SK-N-SH treated with all-trans-retinoic acid at 6 μM for 48 hours (cell line): ENCODE measurements around the gene RTL1.

Experiments
- ATAC-seq: fragments of 200-7000 bp; cut with Tn5 transposase; 3 replicates; pipeline ENCODE4 v1.9.1; 2020; ENCODE audit warnings: mild to moderate bottlenecking, moderate library complexity
- ARNTL ChIP-seq: fragments of 450-650 bp; formaldehyde crosslinking; IDR thresholded peaks from 2 replicates; pipeline ENCODE4 v1.5.0; 2020; ENCODE audit warnings: low read depth, mild to moderate bottlenecking, moderate library complexity, borderline replicate concordance
- BACH2 ChIP-seq: fragments of 250-450 bp; sonication (Bioruptor Pico); IDR thresholded peaks from 2 replicates; pipeline ENCODE4 v1.9.0; 2021; ENCODE audit warnings: mild to moderate bottlenecking, borderline replicate concordance
- ESRRG ChIP-seq: fragments of 250-450 bp; sonication (Bioruptor Pico); IDR thresholded peaks from 2 replicates; pipeline ENCODE4 v1.6.1; 2021; ENCODE audit warnings: mild to moderate bottlenecking
- OSR1 ChIP-seq: fragments of 250-450 bp; sonication (Bioruptor Pico); IDR thresholded peaks from 2 replicates; pipeline ENCODE4 v1.8.0; 2022; ENCODE audit warnings: moderate library complexity, mild to moderate bottlenecking, inconsistent platforms
- PPARA ChIP-seq: fragments of 250-450 bp; sonication (Bioruptor Pico); IDR thresholded peaks from 2 replicates; pipeline ENCODE4 v1.5.0; 2020; ENCODE audit warnings: mild to moderate bottlenecking, borderline replicate concordance
- RARB ChIP-seq: fragments of 250-450 bp; sonication (Bioruptor Pico); IDR thresholded peaks from 2 replicates; pipeline ENCODE4 v1.8.0; 2021; ENCODE audit warnings: mild to moderate bottlenecking, moderate library complexity
- SNAI2 ChIP-seq: fragments of 250-450 bp; sonication (Bioruptor Pico); IDR thresholded peaks from 2 replicates; pipeline ENCODE4 v1.5.0; 2020; ENCODE audit warnings: mild to moderate bottlenecking, moderate library complexity
- TCF4 ChIP-seq: fragments of 250-450 bp; sonication (Bioruptor Pico); IDR thresholded peaks from 2 replicates; pipeline ENCODE4 v1.8.0; 2021; ENCODE audit warnings: mild to moderate bottlenecking, moderate library complexity, borderline replicate concordance
- TOX ChIP-seq: fragments of 250-450 bp; sonication (Bioruptor Pico); IDR thresholded peaks from 2 replicates; pipeline ENCODE4 v1.8.0; 2021; ENCODE audit warnings: mild to moderate bottlenecking, moderate library complexity, borderline replicate concordance
- ZC3H10 ChIP-seq: fragments of 250-450 bp; sonication (Bioruptor Pico); IDR thresholded peaks from 2 replicates; pipeline ENCODE4 v1.5.1; 2021; ENCODE audit warnings: mild to moderate bottlenecking, moderate library complexity
- ZFP3 ChIP-seq: fragments of 250-450 bp; sonication (Bioruptor Pico); IDR thresholded peaks from 2 replicates; pipeline ENCODE4 v1.5.0; 2020; ENCODE audit warnings: mild to moderate bottlenecking, moderate library complexity
- ZNF565 ChIP-seq: fragments of 450-650 bp; formaldehyde crosslinking; conservative IDR thresholded peaks from 2 replicates; pipeline ENCODE4 v1.5.0; 2020; ENCODE audit warnings: low read depth, mild to moderate bottlenecking, moderate library complexity
- ZNF70 ChIP-seq: fragments of 450-650 bp; formaldehyde crosslinking; IDR thresholded peaks from 2 replicates; pipeline ENCODE4 v1.5.0; 2020; ENCODE audit warnings: mild to moderate bottlenecking, moderate library complexity
- ZNF8 ChIP-seq: fragments of 450-650 bp; formaldehyde crosslinking; IDR thresholded peaks from 2 replicates; pipeline ENCODE4 v1.5.0; 2020; ENCODE audit warnings: mild to moderate bottlenecking, moderate library complexity
- TF ChIP-seq, protein P1 (sequence below): fragments of 250-450 bp; sonication (Bioruptor Pico); IDR thresholded peaks from 2 replicates; pipeline ENCODE4 v1.8.0; 2021; ENCODE audit warnings: low read depth, mild to moderate bottlenecking, moderate library complexity, borderline replicate concordance
- TF ChIP-seq, protein P2 (sequence below): fragments of 250-450 bp; sonication (Bioruptor Pico); IDR thresholded peaks from 2 replicates; pipeline ENCODE4 v1.5.0; 2020; ENCODE audit warnings: mild to moderate bottlenecking, moderate library complexity
- TF ChIP-seq, protein P3 (sequence below): fragments of 250-450 bp; sonication (Bioruptor Pico); IDR thresholded peaks from 2 replicates; pipeline ENCODE4 v1.8.0; 2020; ENCODE audit warnings: mild to moderate bottlenecking, moderate library complexity, borderline replicate concordance
- TF ChIP-seq, protein P4 (sequence below): fragments of 250-450 bp; sonication (Bioruptor Pico); IDR thresholded peaks from 2 replicates; pipeline ENCODE4 v1.5.1; 2021; ENCODE audit warnings: mild to moderate bottlenecking, moderate library complexity
- TF ChIP-seq, protein P5 (sequence below): fragments of 250-450 bp; sonication (Bioruptor Pico); IDR thresholded peaks from 2 replicates; pipeline ENCODE4 v1.5.1; 2020; ENCODE audit warnings: low read depth, mild to moderate bottlenecking, moderate library complexity

RTL1 gene

DNA sequence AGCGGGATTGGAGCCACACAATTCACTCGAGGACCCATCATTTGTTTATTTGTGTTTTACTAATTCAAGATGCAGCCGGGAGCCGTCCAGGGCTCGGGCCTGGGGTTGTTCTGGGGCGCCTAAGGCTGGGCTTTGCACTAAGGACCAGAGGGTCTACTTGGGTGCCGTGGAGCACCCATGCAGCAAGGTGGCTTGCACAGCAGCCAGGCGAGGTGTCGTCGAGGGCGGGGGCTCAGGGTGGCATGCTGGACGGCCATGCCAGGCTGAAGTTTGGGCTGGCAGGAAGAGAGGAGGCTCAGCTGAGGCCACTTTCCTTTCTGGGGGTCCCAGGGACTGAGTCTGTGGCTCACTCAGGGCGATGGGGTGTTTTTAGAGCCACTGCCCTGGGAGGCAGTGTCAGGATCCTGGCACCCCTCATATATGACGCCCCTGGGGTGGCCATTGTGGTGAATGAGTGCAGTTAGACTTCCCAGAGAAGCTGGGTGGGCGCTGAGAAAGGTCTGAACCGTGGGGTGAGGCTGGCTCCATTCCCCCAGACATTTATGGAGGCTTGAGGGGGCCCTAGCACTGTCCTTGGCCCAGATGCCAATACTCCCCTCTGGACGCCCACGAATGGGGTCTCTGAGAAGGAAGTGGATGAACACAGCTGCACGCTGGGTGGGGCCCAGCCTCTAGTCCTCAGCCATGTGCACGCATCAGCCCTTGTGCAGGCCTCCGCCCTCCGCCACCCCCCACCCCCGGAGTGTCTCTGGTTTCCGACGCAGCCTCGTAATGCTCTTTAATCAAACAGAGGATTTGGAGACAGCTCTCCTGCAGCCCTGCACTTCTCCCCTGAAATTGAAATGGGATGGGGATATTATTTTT is 66.3 kb downstream of the RTL1 start:
- no peak for ATAC-seq
- TF ChIP-seq RARB (CRISPR knock-in tag) (no peak), ZC3H10 (no peak), TCF4 (CRISPR knock-in tag) (no peak), ARNTL (no peak), TOX (CRISPR knock-in tag) (no peak), BACH2 (CRISPR knock-in tag) (no peak), ZNF565 (CRISPR knock-in tag) (no peak), SNAI2 (no peak), OSR1 (CRISPR knock-in tag) (no peak), PPARA (CRISPR knock-in tag) (no peak)
- TF ChIP-seq, protein P1, sequence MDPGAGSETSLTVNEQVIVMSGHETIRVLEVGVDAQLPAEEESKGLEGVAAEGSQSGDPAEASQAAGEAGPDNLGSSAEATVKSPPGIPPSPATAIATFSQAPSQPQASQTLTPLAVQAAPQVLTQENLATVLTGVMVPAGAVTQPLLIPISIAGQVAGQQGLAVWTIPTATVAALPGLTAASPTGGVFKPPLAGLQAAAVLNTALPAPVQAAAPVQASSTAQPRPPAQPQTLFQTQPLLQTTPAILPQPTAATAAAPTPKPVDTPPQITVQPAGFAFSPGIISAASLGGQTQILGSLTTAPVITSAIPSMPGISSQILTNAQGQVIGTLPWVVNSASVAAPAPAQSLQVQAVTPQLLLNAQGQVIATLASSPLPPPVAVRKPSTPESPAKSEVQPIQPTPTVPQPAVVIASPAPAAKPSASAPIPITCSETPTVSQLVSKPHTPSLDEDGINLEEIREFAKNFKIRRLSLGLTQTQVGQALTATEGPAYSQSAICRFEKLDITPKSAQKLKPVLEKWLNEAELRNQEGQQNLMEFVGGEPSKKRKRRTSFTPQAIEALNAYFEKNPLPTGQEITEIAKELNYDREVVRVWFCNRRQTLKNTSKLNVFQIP (CRISPR knock-in tag): no peak
- TF ChIP-seq, protein P2, sequence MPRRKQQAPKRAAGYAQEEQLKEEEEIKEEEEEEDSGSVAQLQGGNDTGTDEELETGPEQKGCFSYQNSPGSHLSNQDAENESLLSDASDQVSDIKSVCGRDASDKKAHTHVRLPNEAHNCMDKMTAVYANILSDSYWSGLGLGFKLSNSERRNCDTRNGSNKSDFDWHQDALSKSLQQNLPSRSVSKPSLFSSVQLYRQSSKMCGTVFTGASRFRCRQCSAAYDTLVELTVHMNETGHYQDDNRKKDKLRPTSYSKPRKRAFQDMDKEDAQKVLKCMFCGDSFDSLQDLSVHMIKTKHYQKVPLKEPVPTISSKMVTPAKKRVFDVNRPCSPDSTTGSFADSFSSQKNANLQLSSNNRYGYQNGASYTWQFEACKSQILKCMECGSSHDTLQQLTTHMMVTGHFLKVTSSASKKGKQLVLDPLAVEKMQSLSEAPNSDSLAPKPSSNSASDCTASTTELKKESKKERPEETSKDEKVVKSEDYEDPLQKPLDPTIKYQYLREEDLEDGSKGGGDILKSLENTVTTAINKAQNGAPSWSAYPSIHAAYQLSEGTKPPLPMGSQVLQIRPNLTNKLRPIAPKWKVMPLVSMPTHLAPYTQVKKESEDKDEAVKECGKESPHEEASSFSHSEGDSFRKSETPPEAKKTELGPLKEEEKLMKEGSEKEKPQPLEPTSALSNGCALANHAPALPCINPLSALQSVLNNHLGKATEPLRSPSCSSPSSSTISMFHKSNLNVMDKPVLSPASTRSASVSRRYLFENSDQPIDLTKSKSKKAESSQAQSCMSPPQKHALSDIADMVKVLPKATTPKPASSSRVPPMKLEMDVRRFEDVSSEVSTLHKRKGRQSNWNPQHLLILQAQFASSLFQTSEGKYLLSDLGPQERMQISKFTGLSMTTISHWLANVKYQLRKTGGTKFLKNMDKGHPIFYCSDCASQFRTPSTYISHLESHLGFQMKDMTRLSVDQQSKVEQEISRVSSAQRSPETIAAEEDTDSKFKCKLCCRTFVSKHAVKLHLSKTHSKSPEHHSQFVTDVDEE (CRISPR knock-in tag): no peak
- TF ChIP-seq, protein P3, sequence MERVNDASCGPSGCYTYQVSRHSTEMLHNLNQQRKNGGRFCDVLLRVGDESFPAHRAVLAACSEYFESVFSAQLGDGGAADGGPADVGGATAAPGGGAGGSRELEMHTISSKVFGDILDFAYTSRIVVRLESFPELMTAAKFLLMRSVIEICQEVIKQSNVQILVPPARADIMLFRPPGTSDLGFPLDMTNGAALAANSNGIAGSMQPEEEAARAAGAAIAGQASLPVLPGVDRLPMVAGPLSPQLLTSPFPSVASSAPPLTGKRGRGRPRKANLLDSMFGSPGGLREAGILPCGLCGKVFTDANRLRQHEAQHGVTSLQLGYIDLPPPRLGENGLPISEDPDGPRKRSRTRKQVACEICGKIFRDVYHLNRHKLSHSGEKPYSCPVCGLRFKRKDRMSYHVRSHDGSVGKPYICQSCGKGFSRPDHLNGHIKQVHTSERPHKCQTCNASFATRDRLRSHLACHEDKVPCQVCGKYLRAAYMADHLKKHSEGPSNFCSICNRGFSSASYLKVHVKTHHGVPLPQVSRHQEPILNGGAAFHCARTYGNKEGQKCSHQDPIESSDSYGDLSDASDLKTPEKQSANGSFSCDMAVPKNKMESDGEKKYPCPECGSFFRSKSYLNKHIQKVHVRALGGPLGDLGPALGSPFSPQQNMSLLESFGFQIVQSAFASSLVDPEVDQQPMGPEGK (CRISPR knock-in tag): no peak
- TF ChIP-seq, protein P4, sequence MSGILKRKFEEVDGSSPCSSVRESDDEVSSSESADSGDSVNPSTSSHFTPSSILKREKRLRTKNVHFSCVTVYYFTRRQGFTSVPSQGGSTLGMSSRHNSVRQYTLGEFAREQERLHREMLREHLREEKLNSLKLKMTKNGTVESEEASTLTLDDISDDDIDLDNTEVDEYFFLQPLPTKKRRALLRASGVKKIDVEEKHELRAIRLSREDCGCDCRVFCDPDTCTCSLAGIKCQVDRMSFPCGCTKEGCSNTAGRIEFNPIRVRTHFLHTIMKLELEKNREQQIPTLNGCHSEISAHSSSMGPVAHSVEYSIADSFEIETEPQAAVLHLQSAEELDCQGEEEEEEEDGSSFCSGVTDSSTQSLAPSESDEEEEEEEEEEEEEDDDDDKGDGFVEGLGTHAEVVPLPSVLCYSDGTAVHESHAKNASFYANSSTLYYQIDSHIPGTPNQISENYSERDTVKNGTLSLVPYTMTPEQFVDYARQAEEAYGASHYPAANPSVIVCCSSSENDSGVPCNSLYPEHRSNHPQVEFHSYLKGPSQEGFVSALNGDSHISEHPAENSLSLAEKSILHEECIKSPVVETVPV: no peak
- TF ChIP-seq, protein P5, sequence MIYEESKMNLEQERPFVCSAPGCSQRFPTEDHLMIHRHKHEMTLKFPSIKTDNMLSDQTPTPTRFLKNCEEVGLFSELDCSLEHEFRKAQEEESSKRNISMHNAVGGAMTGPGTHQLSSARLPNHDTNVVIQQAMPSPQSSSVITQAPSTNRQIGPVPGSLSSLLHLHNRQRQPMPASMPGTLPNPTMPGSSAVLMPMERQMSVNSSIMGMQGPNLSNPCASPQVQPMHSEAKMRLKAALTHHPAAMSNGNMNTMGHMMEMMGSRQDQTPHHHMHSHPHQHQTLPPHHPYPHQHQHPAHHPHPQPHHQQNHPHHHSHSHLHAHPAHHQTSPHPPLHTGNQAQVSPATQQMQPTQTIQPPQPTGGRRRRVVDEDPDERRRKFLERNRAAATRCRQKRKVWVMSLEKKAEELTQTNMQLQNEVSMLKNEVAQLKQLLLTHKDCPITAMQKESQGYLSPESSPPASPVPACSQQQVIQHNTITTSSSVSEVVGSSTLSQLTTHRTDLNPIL (CRISPR knock-in tag): no peak
- TF ChIP-seq, all 23 proteins: peak for 0

DNA sequence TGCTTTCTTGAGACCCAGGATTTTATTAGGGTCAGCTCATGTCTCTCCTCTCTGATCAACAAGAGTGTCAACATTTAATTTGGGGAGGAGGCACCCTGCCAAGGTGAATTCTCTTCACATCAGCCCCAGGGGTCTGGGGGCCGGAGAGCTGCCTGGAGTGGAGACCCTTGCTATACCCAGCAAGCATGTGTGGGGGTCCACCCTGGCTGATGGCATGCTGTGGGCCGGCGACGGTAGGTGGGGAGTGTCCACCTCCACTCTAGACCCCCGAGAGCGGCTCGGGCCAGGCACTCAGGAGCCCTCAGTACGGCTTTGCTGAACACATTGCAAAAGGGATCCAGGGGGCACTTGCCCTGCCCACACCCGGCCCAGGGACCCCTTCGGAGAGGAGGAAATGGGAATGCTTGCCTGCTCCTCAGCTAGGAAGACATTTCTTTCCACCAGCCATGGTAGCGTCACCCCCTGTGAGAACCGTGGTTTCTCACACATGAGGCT is 67.2 kb downstream of the RTL1 start:
- TF ChIP-seq SNAI2 (no peak), BACH2 (CRISPR knock-in tag) (no peak), ZNF8 (CRISPR knock-in tag) (no peak), ZNF565 (CRISPR knock-in tag) (no peak)
- no peak for ATAC-seq

DNA sequence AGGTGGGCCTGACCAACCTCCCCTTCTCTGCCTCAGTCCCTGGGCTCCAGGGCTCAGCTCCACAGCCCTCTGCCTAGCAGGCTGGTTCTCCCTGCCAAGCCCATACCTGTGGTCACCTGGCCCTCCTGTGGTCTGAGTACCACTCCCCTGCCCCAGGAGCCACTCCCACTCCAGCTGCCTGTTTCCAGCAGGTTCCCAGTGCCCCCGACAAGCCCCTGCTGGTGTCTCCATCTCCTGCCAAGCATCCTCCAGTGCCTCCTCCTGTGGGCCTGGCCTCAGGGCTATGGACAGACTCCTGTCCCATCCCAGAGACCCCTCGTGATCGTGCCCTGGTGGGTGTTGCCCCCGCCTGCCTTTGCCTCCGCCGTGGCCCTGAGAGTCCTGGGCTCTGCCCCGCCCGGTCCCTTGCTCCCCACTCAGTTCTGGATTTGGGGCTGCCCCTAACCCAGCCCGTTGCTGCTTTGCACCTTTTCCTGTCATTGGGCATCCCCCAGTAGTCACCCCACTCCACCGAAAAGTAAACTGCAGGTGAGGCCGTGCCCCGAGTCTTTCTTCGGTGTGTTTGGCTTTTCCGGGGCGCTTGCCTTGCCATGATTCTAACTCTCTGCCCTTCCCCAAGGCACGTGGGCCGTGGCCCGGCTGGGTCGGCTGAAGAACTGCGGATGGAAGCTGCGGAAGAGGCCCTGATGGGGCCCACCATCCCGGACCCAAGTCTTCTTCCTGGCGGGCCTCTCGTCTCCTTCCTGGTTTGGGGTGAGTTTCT is 67.8 kb downstream of the RTL1 start:
- TF ChIP-seq ZFP3 (CRISPR knock-in tag) (no peak), PPARA (CRISPR knock-in tag) (no peak), ESRRG (CRISPR knock-in tag) (no peak), ZNF70 (no peak)
- ATAC-seq: no peak
